GM20000 (cell line): ENCODE results near the gene CUX1.
A peak's percentile ranks its signal among the peaks of the same experiment; 100 is the strongest.
"Not testable (repeated sequence)": the region's sequence is repeated elsewhere in the genome, so short reads cannot be mapped to it uniquely, and the experiment has no call there.

Experiments
- DNase-seq: peaks from one replicate; pipeline ENCODE4 v3.0.0; 2012; ENCODE audit warnings: low spot score
- TF ChIP-seq, protein P1 (sequence below): IDR thresholded peaks from 2 replicates; pipeline ENCODE4 v1.5.1; 2012; ENCODE audit warnings: mild to moderate bottlenecking, control low read depth; ENCODE audit errors: extremely low read depth, missing control alignments

The CUX1 gene

DNA sequence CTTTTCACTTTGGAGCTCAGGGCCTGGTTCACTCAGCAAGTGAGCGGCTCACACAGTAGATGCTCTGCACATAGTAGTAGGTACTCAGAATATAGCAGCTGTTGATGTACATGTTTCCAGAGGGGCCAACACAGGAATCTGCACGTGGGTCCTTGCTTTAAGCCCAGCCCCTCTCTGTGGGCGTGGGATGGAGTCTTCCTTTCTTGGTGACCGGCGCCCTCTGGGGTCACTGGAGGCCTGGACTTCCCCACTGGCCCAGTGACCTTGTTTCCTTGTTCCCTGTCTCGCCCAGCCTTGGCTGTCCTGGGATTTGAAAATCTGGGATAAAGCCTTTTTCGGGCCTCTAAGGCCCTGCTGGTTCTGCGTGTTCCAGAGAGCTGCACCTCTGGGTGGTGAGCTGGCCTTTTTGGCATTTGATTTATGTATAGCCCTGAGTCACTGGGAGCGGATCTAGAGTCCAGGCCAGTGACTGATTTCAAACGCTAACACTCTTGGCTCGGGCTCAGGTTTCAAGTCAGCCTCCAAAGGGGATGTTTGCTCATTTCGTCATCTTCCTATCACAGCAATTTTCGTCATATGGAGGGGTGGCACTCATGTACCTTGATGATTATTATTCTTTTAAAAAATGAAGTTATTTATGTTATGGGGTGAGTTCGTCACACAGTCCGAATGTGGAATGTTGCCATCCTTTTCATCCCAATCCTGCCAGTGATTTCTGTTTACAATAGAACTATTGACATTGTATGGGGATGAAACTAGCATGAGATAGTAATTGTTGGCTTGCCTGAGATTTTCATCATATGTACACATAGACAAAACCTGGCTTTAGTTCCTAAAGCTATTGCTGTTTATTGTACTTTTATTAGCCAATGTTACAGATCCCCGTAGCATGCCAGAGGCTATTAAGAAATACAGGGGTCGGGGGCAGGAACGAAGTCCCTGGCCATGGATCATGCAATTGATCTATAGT is 65.5 kb downstream of the CUX1 start:
- no peak for DNase-seq
- TF ChIP-seq, protein P1, sequence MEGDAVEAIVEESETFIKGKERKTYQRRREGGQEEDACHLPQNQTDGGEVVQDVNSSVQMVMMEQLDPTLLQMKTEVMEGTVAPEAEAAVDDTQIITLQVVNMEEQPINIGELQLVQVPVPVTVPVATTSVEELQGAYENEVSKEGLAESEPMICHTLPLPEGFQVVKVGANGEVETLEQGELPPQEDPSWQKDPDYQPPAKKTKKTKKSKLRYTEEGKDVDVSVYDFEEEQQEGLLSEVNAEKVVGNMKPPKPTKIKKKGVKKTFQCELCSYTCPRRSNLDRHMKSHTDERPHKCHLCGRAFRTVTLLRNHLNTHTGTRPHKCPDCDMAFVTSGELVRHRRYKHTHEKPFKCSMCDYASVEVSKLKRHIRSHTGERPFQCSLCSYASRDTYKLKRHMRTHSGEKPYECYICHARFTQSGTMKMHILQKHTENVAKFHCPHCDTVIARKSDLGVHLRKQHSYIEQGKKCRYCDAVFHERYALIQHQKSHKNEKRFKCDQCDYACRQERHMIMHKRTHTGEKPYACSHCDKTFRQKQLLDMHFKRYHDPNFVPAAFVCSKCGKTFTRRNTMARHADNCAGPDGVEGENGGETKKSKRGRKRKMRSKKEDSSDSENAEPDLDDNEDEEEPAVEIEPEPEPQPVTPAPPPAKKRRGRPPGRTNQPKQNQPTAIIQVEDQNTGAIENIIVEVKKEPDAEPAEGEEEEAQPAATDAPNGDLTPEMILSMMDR: no peak

DNA sequence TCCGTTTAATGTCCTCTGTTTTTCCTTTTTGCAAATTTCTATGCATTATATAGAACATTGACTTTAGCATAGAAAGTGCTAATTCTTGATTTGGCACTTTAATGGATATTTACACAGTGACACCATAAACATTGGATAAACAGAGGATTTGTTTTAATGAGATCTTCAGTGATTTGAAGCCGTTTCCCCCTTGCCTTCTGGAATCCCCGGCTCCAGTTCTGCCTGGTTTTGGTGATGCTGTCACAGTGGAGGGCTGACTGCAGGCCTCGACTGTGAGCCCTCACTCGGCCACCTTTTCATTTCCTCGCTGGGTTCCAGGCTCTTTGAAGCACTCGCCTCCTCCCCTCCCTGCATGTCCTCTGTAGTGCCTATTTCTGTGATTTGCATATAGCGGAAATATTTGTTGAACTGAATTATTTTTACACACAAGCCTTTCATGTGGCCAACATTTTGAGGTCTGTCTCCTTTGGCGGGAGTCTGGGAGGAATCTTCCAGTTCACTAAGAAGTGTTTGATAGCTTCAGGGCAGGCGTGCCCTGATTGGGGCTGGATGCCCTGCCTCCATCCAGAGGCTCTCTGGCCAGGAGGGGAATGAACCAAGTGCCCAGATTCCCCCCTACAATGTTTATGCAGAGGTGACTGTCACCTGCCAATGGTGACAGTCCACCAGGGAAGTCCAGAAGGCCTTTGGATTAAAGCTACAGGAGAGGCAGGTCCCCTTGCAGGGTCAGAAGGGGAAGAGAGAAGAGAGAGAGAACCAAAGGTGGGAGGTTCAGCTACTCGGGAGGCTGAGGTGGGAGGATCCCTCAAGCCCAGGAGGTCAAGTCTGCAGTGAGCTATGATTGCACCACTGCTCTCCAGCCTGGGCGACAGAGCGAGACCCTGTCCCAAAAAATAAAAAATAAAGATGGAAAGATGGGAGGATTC is 67.5 kb downstream of the CUX1 start:
- TF ChIP-seq, protein P1: no peak
- DNase-seq: peak; percentile 64

DNA sequence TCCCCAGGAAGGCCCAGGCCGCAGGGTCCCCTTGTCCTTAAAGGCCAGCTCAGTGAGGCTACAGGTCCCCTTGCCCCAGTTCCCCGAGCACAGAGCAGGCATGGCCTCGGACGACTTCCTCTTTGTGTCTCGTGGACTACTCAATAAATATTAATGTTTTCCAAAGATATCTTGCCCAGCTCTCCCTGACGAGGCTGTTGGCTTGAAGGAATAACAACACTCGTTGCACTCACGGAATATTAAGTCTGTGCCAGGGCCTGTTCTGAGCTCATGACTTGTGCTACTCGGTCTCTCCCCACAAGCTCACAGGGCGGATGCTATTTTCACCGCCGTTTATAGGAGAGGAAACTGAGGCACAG is 68.2 kb downstream of the CUX1 start:
- TF ChIP-seq, protein P1: no peak
- no peak for DNase-seq

DNA sequence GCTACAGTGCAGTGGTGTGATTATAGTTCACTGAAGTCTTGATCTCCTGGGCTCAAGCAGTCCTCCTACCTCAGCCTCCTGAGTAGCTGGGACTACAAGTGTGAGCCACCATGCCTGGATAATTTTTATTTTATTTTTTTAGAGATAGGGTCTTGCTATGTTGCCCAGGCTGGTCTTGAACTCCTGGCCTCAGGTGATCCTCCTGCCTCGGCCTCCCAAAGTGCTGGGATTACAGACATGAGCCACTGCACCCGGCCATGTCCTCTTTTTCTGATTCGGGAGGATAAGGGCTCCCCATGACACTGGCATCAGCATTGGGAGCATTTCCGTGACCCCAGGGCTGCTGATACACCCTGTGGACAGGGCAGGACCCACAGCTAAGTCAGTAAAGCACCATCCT is 69.9 kb downstream of the CUX1 start:
- not testable (repeated sequence) for DNase-seq

DNA sequence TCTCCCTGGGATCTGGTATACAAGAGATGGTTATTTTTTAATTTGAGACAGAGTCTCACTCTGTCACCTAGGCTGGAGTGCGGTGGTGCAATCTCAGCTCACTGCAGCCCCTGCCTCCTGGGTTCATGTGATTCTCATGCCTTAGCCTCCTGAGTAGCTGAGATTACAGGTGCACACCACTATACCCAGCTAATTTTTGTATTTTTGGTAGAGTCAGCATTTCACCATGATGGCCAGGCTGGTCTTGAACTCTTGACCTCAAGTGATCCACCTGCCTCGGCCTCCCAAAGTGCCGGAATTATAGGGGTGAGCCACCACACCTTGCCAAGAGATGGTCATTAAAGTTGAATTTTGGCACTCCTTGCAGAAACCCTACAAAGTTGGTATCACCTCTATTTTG is 71.1 kb downstream of the CUX1 start:
- not testable (repeated sequence) for DNase-seq

DNA sequence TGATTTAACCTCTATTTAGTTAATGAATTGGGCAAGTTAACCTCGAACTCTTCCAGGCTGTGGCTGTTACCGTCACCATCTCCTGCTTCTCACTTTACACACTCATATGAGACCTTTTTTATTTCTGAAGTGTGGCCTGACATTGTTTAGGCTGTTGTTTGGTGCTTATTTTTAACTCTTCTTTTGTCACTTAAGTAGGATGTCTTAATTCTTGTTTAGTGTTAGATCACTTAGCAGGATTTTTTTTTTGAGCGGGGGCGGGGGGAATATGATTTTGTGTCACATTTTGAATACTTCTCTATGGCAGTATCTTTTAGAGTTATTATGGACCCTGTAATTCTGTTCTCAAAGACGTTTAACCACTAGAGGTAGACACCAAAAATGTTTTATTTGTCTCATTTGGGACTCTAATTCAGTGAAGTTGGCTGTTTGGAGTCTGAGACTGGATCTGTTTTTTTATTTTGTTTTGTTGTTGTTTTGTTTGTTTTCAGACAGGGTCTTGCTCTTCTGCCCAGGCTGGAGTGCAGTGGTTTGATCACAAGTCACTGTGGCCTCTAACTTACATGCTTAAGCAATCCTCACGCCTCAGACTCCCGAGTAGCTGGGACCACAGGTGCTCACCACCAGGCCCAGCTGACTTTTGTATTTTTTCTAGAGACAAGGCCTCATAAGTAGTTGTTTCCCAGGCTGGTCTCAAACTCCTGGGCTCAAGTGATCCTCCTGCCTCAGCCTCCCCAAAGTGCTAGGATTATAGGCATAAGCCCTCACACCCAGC is 73.5 kb downstream of the CUX1 start:
- no peak for DNase-seq
- TF ChIP-seq, protein P1: no peak

DNA sequence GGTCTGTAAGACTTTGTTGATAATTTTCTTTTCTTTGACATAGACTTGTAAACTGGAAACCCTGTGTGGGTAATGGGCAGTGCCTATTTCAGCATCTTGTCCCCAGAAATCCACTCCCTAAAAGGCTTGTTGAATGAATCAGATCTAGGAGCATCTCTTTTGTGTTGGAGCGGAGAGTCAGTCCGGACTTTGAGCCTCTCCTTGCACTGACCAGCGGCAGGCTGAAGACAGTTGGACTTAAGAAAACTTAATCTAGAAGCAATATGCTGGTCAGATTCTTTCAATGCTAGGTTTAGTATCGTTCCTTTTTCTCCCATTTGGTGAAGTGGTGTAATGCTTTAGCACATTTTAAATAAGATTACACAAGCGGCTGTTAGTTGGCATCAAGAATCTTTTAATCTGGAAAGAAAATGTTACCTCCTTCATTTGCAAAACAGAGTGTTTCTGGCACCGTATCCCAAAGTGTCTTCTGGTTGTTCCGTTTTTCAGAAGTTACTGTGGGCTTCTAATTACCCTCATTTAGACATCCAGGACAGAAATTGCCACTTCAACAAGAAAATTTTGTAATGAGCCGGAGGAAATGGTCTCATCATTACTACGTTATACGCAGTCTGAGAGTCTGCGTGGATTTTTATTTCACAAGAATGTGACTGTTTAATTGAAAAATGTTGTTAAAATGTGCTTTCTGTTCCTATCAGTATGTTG is 74.7 kb downstream of the CUX1 start:
- TF ChIP-seq, protein P1: no peak
- no peak for DNase-seq
